ENCODE data around the gene FLII.
A peak's percentile ranks its signal among the peaks of the same experiment; 100 is the strongest.
"Not testable (repeated sequence)": the region's sequence is repeated elsewhere in the genome, so short reads cannot be mapped to it uniquely, and the experiment has no call there.

The FLII gene

GRCh38 chr17:18224053-18224386, 34.5 kb downstream of the FLII start:
- DNase-seq (ENCODE audit: low spot score) (no peak), FAIRE-seq (no peak)

GRCh38 chr17:18218756-18219415, 39.7 kb downstream of the FLII start:
- DNase-seq (ENCODE audit: low spot score) = no peak
- no peak for FAIRE-seq

- FAIRE-seq = no peak
- DNase-seq (ENCODE audit: low spot score) = peak; percentile 83
Measured at GRCh38 chr17:18217412-18218015, 41.0 kb downstream of the FLII start.

GRCh38 chr17:18216906-18217305, 41.6 kb downstream of the FLII start:
- FAIRE-seq; DNase-seq (ENCODE audit: low spot score): not testable (repeated sequence)

- DNase-seq (ENCODE audit: low spot score) = no peak
- FAIRE-seq = no peak
Measured at GRCh38 chr17:18213666-18214270, 44.8 kb downstream of the FLII start.

- DNase-seq (ENCODE audit: low spot score) (no peak), FAIRE-seq (no peak)
Measured at GRCh38 chr17:18208092-18208491, 50.4 kb downstream of the FLII start.

- FAIRE-seq (no peak), DNase-seq (ENCODE audit: low spot score) (no peak)
Measured at GRCh38 chr17:18206962-18207361, 51.6 kb downstream of the FLII start.

- DNase-seq (ENCODE audit: low spot score) (no peak), FAIRE-seq (no peak)
Measured at GRCh38 chr17:18205861-18206260, 52.7 kb downstream of the FLII start.

- no peak for DNase-seq (ENCODE audit: low spot score)
Measured at GRCh38 chr17:18203308-18203707, 55.2 kb downstream of the FLII start.

GRCh38 chr17:18201108-18201507, 57.4 kb downstream of the FLII start:
- no peak for FAIRE-seq
- no peak for DNase-seq (ENCODE audit: low spot score)

More at GRCh38 chr17:18203308-18203707, 55.2 kb downstream of the FLII start:
- FAIRE-seq = no peak

- DNase-seq (ENCODE audit: low spot score) (no peak), FAIRE-seq (no peak)
Measured at GRCh38 chr17:18198530-18198929, 60.0 kb downstream of the FLII start.

- FAIRE-seq (no peak), DNase-seq (ENCODE audit: low spot score) (no peak)
Measured at GRCh38 chr17:18197535-18198194, 60.9 kb downstream of the FLII start.

GRCh38 chr17:18195246-18195645, 63.3 kb downstream of the FLII start:
- no peak for FAIRE-seq
- DNase-seq (ENCODE audit: low spot score) = no peak
